Prostate gland (tissue), 2 donors: ENCODE measurements around the gene ACSS1.

Experiments used
- CTCF ChIP-seq, 4 experiments: fragments of 200-600 bp in 2 of 4; fragments of 450-650 bp in 2 of 4; sonication (generic) in 2 of 4; IDR thresholded peaks; 1 replicate in 3 of 4; 2 replicates in 1 of 4; pipeline ENCODE4 v1.5.1; 2016 to 2019; ENCODE audit warnings: antibody characterized with exemption in 4 of 4, mild to moderate bottlenecking in 2 of 4, moderate library complexity in 2 of 4
- POLR2A ChIP-seq: fragments of 450-650 bp; IDR thresholded peaks from one replicate; pipeline ENCODE4 v1.6.1; 2016; ENCODE audit warnings: antibody characterized with exemption, mild to moderate bottlenecking

GRCh38 chr20:25052255-25053194 lies 5.4 kb downstream of the ACSS1 start:
- TF ChIP-seq CTCF (IDR thresholded peaks at IDR 0.05): no peak
- TF ChIP-seq POLR2A: no peak
